H9 (cell line): ENCODE measurements around the gene ZNF750. TPM values are rescaled to one million over a fixed set of nuclear protein-coding genes. Genes with fewer than 3 reads are reported as not detected.

Experiments
- DNase-seq: peaks from one replicate; pipeline ENCODE4 v3.0.0-alpha.2; 2017
- H2AFZ ChIP-seq: one replicate; pipeline ENCODE4 v1.6.1; 2013; ENCODE audit warnings: mild to moderate bottlenecking, low read length, control low read depth, moderate library complexity
- H2AK5ac ChIP-seq: 2 replicates; pipeline ENCODE4 v1.6.1; 2013; ENCODE audit warnings: low read length, control low read depth, mixed read lengths; ENCODE audit not compliant: insufficient read length
- H2BK120ac ChIP-seq: one replicate; pipeline ENCODE4 v1.6.1; 2013; ENCODE audit warnings: low read depth, mild to moderate bottlenecking, low read length, control low read depth, inconsistent platforms; ENCODE audit not compliant: poor library complexity, severe bottlenecking
- H2BK12ac ChIP-seq: 2 replicates; pipeline ENCODE4 v1.6.1; 2013; ENCODE audit warnings: low read length, control low read depth, mixed read lengths, low read depth; ENCODE audit not compliant: insufficient read length
- H2BK15ac ChIP-seq: 2 replicates; pipeline ENCODE4 v1.6.1; 2013; ENCODE audit warnings: low read depth, low read length, control low read depth
- H2BK20ac ChIP-seq: one replicate; pipeline ENCODE4 v1.6.1; 2013; ENCODE audit warnings: low read depth, mild to moderate bottlenecking, low read length, control low read depth, inconsistent platforms; ENCODE audit not compliant: poor library complexity, severe bottlenecking
- H2BK5ac ChIP-seq: 2 replicates; pipeline ENCODE4 v1.6.1; 2013; ENCODE audit warnings: low read length, control low read depth, mixed read lengths; ENCODE audit not compliant: insufficient read length
- H3K14ac ChIP-seq: 2 replicates; pipeline ENCODE4 v1.6.1; 2013; ENCODE audit warnings: low read length, control low read depth; ENCODE audit not compliant: insufficient read depth
- H3K18ac ChIP-seq: 2 replicates; pipeline ENCODE4 v1.6.1; 2013; ENCODE audit warnings: low read depth, mild to moderate bottlenecking, mixed read lengths, low read length, control low read depth; ENCODE audit not compliant: insufficient read length
- H3K23ac ChIP-seq: 2 replicates; pipeline ENCODE4 v1.6.1; 2013; ENCODE audit warnings: low read length, control low read depth, mixed read lengths, low read depth; ENCODE audit not compliant: insufficient read length
- H3K23me2 ChIP-seq: 2 replicates; pipeline ENCODE4 v1.6.1; 2013; ENCODE audit warnings: low read depth, mild to moderate bottlenecking, mixed read lengths, low read length, control low read depth; ENCODE audit not compliant: insufficient read length, poor library complexity, severe bottlenecking
- H3K27ac ChIP-seq: 2 replicates; pipeline ENCODE4 v1.5.1; 2013; ENCODE audit warnings: low read length, control low read depth, mixed read lengths, low read depth; ENCODE audit not compliant: insufficient read length
- H3K27me3 ChIP-seq: 2 replicates; pipeline ENCODE4 v1.6.1; 2013; ENCODE audit warnings: low read length, control low read depth, inconsistent platforms; ENCODE audit not compliant: insufficient read depth
- H3K4ac ChIP-seq: 2 replicates; pipeline ENCODE4 v1.6.1; 2013; ENCODE audit warnings: low read depth, mild to moderate bottlenecking, control low read depth, inconsistent platforms, low read length, moderate library complexity
- H3K4me1 ChIP-seq: 2 replicates; pipeline ENCODE4 v1.6.1; 2013; ENCODE audit warnings: low read length, control low read depth, inconsistent platforms; ENCODE audit not compliant: insufficient read depth
- H3K4me2 ChIP-seq: 2 replicates; pipeline ENCODE4 v1.6.1; 2013; ENCODE audit warnings: low read length, control low read depth, mixed read lengths; ENCODE audit not compliant: insufficient read length, insufficient read depth
- H3K56ac ChIP-seq: 2 replicates; pipeline ENCODE4 v1.6.1; 2013; ENCODE audit warnings: low read depth, mild to moderate bottlenecking, mixed read lengths, low read length, control low read depth; ENCODE audit not compliant: insufficient read length
- H3K79me1 ChIP-seq: 2 replicates; pipeline ENCODE4 v1.6.1; 2013; ENCODE audit warnings: low read depth, mild to moderate bottlenecking, moderate library complexity, low read length, control low read depth, inconsistent platforms; ENCODE audit not compliant: insufficient read depth, poor library complexity, severe bottlenecking
- H3K79me2 ChIP-seq: 2 replicates; pipeline ENCODE4 v1.6.1; 2013; ENCODE audit warnings: low read length, control low read depth, inconsistent platforms; ENCODE audit not compliant: insufficient read depth
- H3K9ac ChIP-seq: 2 replicates; pipeline ENCODE4 v1.6.1; 2013; ENCODE audit warnings: low read length, control low read depth, mixed read lengths; ENCODE audit not compliant: insufficient read length; ENCODE audit errors: extremely low read depth
- H3K9me3 ChIP-seq: one replicate; pipeline ENCODE4 v1.6.1; 2013; ENCODE audit warnings: low read depth, low read length, inconsistent platforms; ENCODE audit not compliant: control insufficient read depth
- H3T11ph ChIP-seq: one replicate; pipeline ENCODE4 v1.6.1; 2013; ENCODE audit warnings: mild to moderate bottlenecking, low read length, control low read depth, inconsistent platforms
- H4K20me1 ChIP-seq: one replicate; pipeline ENCODE4 v1.6.1; 2013; ENCODE audit not compliant: control insufficient read depth, insufficient read length, insufficient read depth
- H4K5ac ChIP-seq: 2 replicates; pipeline ENCODE4 v1.6.1; 2013; ENCODE audit warnings: low read depth, mild to moderate bottlenecking, mixed read lengths, low read length, control low read depth; ENCODE audit not compliant: insufficient read length
- H4K8ac ChIP-seq: replicated peaks from 2 replicates; pipeline ENCODE4 v1.6.1; 2013; ENCODE audit warnings: low read length, control low read depth, mixed read lengths, low read depth; ENCODE audit not compliant: insufficient read length
- H4K91ac ChIP-seq: 2 replicates; pipeline ENCODE4 v1.6.1; 2013; ENCODE audit warnings: low read depth, mild to moderate bottlenecking, moderate library complexity, mixed read lengths, low read length, control low read depth; ENCODE audit not compliant: insufficient read length
- H3K27ac Mint-ChIP-seq, 3 experiments: 2 replicates in 2 of 3; 3 replicates in 1 of 3; pipeline ENCODE4 v1.8.0; 2020 to 2021; ENCODE audit warnings: mixed read lengths in 3 of 3, mild to moderate bottlenecking in 1 of 3, moderate library complexity in 1 of 3
- H3K27me3 Mint-ChIP-seq: 2 replicates; pipeline ENCODE4 v1.8.0; 2021; ENCODE audit warnings: low read depth, mild to moderate bottlenecking, moderate library complexity, mixed read lengths
- H3K36me3 Mint-ChIP-seq, 3 experiments: 2 replicates in 2 of 3; 3 replicates in 1 of 3; pipeline ENCODE4 v1.8.0; 2020 to 2021; ENCODE audit warnings: low read depth in 3 of 3, mixed read lengths in 3 of 3; ENCODE audit not compliant: insufficient read depth in 1 of 3
- H3K4me1 Mint-ChIP-seq, 2 experiments: 2 replicates each; pipeline ENCODE4 v1.8.0; 2020; ENCODE audit warnings: mixed read lengths in 2 of 2
- H3K4me3 Mint-ChIP-seq, 2 experiments: 2 replicates in 1 of 2; 3 replicates in 1 of 2; pipeline ENCODE4 v1.8.0; 2020 to 2021; ENCODE audit warnings: mild to moderate bottlenecking in 2 of 2, mixed read lengths in 2 of 2, moderate library complexity in 1 of 2
- H3K9me3 Mint-ChIP-seq, 2 experiments: 2 replicates in 1 of 2; 3 replicates in 1 of 2; pipeline ENCODE4 v1.8.0; 2020; ENCODE audit warnings: mild to moderate bottlenecking in 2 of 2, mixed read lengths in 2 of 2, moderate library complexity in 1 of 2
- CTCF ChIP-seq: fragments of 200-600 bp; sonication (generic); conservative IDR thresholded peaks from 3 replicates; pipeline ENCODE4 v1.8.0; 2021; ENCODE audit warnings: antibody characterized with exemption, mild to moderate bottlenecking
- WGBS: extraction: QIAGEN DNeasy Blood & Tissue Kit; methylation state at CpG from one replicate; pipeline ENCODE4 v1.1.7; 2013; ENCODE audit warnings: missing lambda C conversion rate, low lambda C conversion rate, mixed read lengths; ENCODE audit not compliant: insufficient read length; ENCODE audit errors: extremely low coverage; 5-methylcytosine and 5-hydroxymethylcytosine counted together
- total RNA-seq: library from RNA; stranded (reverse); gene quantifications from 2 replicates; pipeline ENCODE4 v1.2.1, GENCODE V29; 2021

ZNF750 gene
- total RNA-seq, 1 experiment from 2014 or later = not detected

DNA sequence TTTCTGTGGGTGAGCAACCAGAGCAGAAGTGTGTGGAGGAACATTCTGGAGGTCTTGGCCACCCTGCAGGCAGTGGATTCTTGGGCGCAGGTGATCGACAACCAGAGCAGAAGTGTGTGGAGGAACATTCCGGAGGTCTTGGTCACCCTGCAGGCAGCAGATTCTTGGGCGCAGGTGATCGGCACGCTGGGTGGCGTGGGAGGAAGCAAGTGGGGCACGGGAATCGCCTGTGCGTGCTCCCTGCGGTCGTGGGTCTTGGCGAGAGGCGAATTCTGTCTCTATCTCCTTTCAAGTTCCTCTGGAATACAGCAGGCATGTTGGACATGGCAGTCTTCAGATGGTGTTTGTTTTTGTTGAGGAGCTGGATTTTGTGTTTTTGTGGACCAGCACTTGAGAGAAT, 30.7 kb upstream of the ZNF750 start:
- TF ChIP-seq CTCF = no peak

More for the DNA sequence above, 30.7 kb upstream of the ZNF750 start:
- WGBS = no CpG with 5 or more reads among the region's 14 CpGs
- no peak overlapping the region for H3K9ac ChIP-seq
- Mint-ChIP-seq H3K4me3 (no peak overlapping the region), H3K9me3 (no peaks in the 10 kb centered on the region), H3K36me3 (peaks cover 9 to 29% (median 27%) of the 10 kb centered on the region in 3 experiments; a peak in 6 of 7 replicates), H3K4me1 (peaks cover 9 to 18% of the 10 kb centered on the region in 2 experiments), H3K27me3 (no peaks in the 10 kb centered on the region; the same call in 1 of the 2 replicates), H3K27ac (peak overlapping the region in 1 of 3 experiments; percentile 82; a peak in 1 of 7 replicates)
- peaks cover 3% of the 10 kb centered on the region for H3K23me2 ChIP-seq
- no peak overlapping the region for H4K5ac ChIP-seq
- no peaks in the 10 kb centered on the region; the same call in 1 of the 2 replicates for H3K79me2 ChIP-seq
- DNase-seq = no peak
- no peak overlapping the region for H3K4ac ChIP-seq
- no peak overlapping the region for H3K18ac ChIP-seq
- H3K4me2 ChIP-seq = no peak overlapping the region
- H3K27ac ChIP-seq = no peak overlapping the region
- H4K20me1 ChIP-seq = no peaks in the 10 kb centered on the region
- H3K56ac ChIP-seq = no peak overlapping the region
- H4K91ac ChIP-seq = no peak overlapping the region
- no peak overlapping the region for H3K14ac ChIP-seq
- no peak overlapping the region for H2BK120ac ChIP-seq
- H2BK12ac ChIP-seq = no peak overlapping the region
- H4K8ac ChIP-seq = no peak overlapping the region
- H2BK20ac ChIP-seq = no peak overlapping the region
- no peaks in the 10 kb centered on the region for H3K27me3 ChIP-seq
- no peak overlapping the region for H2AK5ac ChIP-seq
- H2AFZ ChIP-seq = no peak overlapping the region
- no peak overlapping the region for H3T11ph ChIP-seq
- H2BK5ac ChIP-seq = no peak overlapping the region
- no peaks in the 10 kb centered on the region for H3K9me3 ChIP-seq
- no peak overlapping the region for H2BK15ac ChIP-seq
- H3K79me1 ChIP-seq = peaks cover 3% of the 10 kb centered on the region
- H3K4me1 ChIP-seq = no peaks in the 10 kb centered on the region
- no peak overlapping the region for H3K23ac ChIP-seq
